CD14-positive monocyte (primary cell): ENCODE measurements around the gene SPATA17. TPM values are rescaled to one million over a fixed set of nuclear protein-coding genes. Genes with fewer than 3 reads are reported as not detected.

Experiments
- DNase-seq, 3 donors: peaks; one replicate each; pipeline ENCODE4 v3.0.0-alpha.2; 2011 to 2022
- H2AFZ ChIP-seq: 2 replicates; pipeline ENCODE4 v1.6.0; 2012; ENCODE audit warnings: mild to moderate bottlenecking, low read depth, low read length, inconsistent platforms; ENCODE audit not compliant: insufficient read depth, poor library complexity, severe bottlenecking
- H3K27ac ChIP-seq, 2 donors: 1 replicate in 1 of 2; 2 replicates in 1 of 2; pipeline ENCODE4 v1.5.1; 2012 to 2013; ENCODE audit warnings: low read length in 2 of 2, control low read depth in 1 of 2, inconsistent platforms in 1 of 2, low read depth in 1 of 2, mild to moderate bottlenecking in 1 of 2
- H3K27me3 ChIP-seq, 2 donors: one replicate each; pipeline versions ENCODE4 v1.6.0 to v1.6.1; 2011 to 2013; ENCODE audit warnings: low read length in 2 of 2; ENCODE audit not compliant: control insufficient read depth in 2 of 2, insufficient read depth in 2 of 2
- H3K36me3 ChIP-seq, 2 donors: replicated peaks in 1 of 2; 1 replicate in 1 of 2; 2 replicates in 1 of 2; pipeline versions ENCODE4 v1.5.1 to v1.6.1; 2012 to 2013; ENCODE audit warnings: low read length in 2 of 2, control low read depth in 1 of 2, inconsistent platforms in 1 of 2, mild to moderate bottlenecking in 1 of 2; ENCODE audit not compliant: insufficient read depth in 2 of 2, control insufficient read depth in 1 of 2
- H3K4me1 ChIP-seq, 2 donors: 1 replicate in 1 of 2; 2 replicates in 1 of 2; pipeline versions ENCODE4 v1.5.1 to v1.6.1; 2012 to 2013; ENCODE audit warnings: low read length in 2 of 2, control low read depth in 1 of 2, inconsistent platforms in 1 of 2, mild to moderate bottlenecking in 1 of 2, moderate library complexity in 1 of 2; ENCODE audit not compliant: insufficient read depth in 2 of 2, control insufficient read depth in 1 of 2
- H3K4me2 ChIP-seq: replicated peaks from 2 replicates; pipeline ENCODE3; 2012; ENCODE audit warnings: low read length, moderate library complexity, mild to moderate bottlenecking; ENCODE audit not compliant: poor library complexity, severe bottlenecking; ENCODE audit errors: extremely low read depth
- H3K4me3 ChIP-seq, 3 experiments: fragments of 200-600 bp in 1 of 3; sonication (generic) in 1 of 3; replicated peaks in 1 of 3; 1 replicate in 2 of 3; 2 replicates in 1 of 3; pipeline ENCODE4 v1.5.1; 2011 to 2013; ENCODE audit warnings: low read length in 3 of 3, mild to moderate bottlenecking in 3 of 3, control low read depth in 2 of 3, low read depth in 2 of 3, inconsistent platforms in 1 of 3, moderate library complexity in 1 of 3
- H3K79me2 ChIP-seq: 2 replicates; pipeline ENCODE4 v1.6.0; 2012; ENCODE audit warnings: mild to moderate bottlenecking, control low read depth, inconsistent platforms, low read length, moderate library complexity; ENCODE audit not compliant: insufficient read depth
- H3K9ac ChIP-seq: 2 replicates; pipeline ENCODE4 v1.6.0; 2017; ENCODE audit warnings: low read length, mild to moderate bottlenecking; ENCODE audit not compliant: insufficient read depth, poor library complexity, severe bottlenecking
- H3K9me3 ChIP-seq, 2 donors: replicated peaks in 1 of 2; 1 replicate in 1 of 2; 2 replicates in 1 of 2; pipeline versions ENCODE4 v1.5.1 to v1.6.1; 2012 to 2013; ENCODE audit warnings: low read length in 2 of 2, control low read depth in 1 of 2; ENCODE audit not compliant: control insufficient read depth in 1 of 2, insufficient read depth in 1 of 2
- H4K20me1 ChIP-seq: 2 replicates; pipeline ENCODE4 v1.6.0; 2012; ENCODE audit warnings: mild to moderate bottlenecking, low read length, control low read depth, moderate library complexity; ENCODE audit not compliant: insufficient read depth
- H3K27ac Mint-ChIP-seq, 7 donors: one replicate each; pipeline ENCODE4 v1.8.0; 2020; ENCODE audit warnings: mild to moderate bottlenecking in 7 of 7, mixed read lengths in 7 of 7, moderate library complexity in 6 of 7, inconsistent platforms in 2 of 7
- H3K27me3 Mint-ChIP-seq, 3 donors: one replicate each; pipeline ENCODE4 v1.8.0; 2021 to 2022; ENCODE audit warnings: low read depth in 3 of 3, mild to moderate bottlenecking in 3 of 3, mixed read lengths in 3 of 3, moderate library complexity in 3 of 3, inconsistent platforms in 1 of 3
- H3K36me3 Mint-ChIP-seq, 2 donors: one replicate each; pipeline ENCODE4 v1.8.0; 2020; ENCODE audit warnings: mixed read lengths in 2 of 2, inconsistent platforms in 1 of 2, mild to moderate bottlenecking in 1 of 2
- H3K4me1 Mint-ChIP-seq: one replicate; pipeline ENCODE4 v1.8.0; 2020; ENCODE audit warnings: mild to moderate bottlenecking, mixed read lengths
- H3K4me3 Mint-ChIP-seq, 2 donors: one replicate each; pipeline ENCODE4 v1.8.0; 2020; ENCODE audit warnings: mild to moderate bottlenecking in 2 of 2, mixed read lengths in 2 of 2, moderate library complexity in 1 of 2
- H3K9me3 Mint-ChIP-seq, 7 donors: one replicate each; pipeline ENCODE4 v1.8.0; 2020 to 2022; ENCODE audit warnings: mixed read lengths in 7 of 7, mild to moderate bottlenecking in 6 of 7, moderate library complexity in 6 of 7, inconsistent platforms in 2 of 7
- WGBS: methylation state at CpG from one replicate; pipeline ENCODE4 v1.1.5; 2013; ENCODE audit warnings: missing lambda C conversion rate; ENCODE audit not compliant: insufficient coverage; 5-methylcytosine and 5-hydroxymethylcytosine counted together
- intact Hi-C, 2 donors: fragments of 100-400 bp; cut with micrococcal nuclease; formaldehyde crosslinking; loops; one replicate each; pipeline versions ENCODE4 v1.15.0 to v1.15.1; 2023
- polyA plus RNA-seq, 3 donors: library from polyadenylated mRNA; depleted of rRNA in 1 of 3; unstranded in 2 of 3; stranded (reverse) in 1 of 3; fragments of 300-500 nt in 2 of 3; fragments of >200 nt in 1 of 3; fragmentation: Illumina TruSeq in 2 of 3; gene quantifications; 1 replicate in 2 of 3; 2 replicates in 1 of 3; pipeline ENCODE4 v1.2.3, GENCODE V29; 2012 to 2021
- TF ChIP-seq, protein P1 (sequence below): fragments of 200-600 bp; IDR thresholded peaks from one replicate; pipeline ENCODE4 v1.8.0; 2022; ENCODE audit warnings: antibody characterized with exemption, mild to moderate bottlenecking

SPATA17 gene
- polyA plus RNA-seq, 3 donors = 0.28 TPM; not detected in 2

DNA sequence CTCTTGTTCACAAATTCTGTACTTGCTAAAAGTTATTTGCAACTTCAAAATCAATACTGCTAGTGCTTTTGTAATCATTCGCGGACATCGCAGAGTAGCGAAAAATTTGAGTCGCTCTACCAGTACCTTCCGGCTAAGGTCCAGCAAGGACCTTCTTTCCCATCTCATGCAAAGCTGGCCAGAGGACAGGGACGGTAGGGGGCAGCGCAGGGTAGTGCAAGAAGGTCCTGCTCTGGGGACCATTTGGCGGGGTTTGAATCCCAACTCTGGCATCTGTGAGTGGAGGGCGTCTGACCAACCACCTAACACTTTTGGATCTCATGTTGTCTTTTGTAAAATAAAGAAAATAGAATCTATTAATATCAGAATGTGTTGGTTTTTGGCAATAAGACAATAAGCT lies 258.3 kb downstream of the SPATA17 start:
- Mint-ChIP-seq H3K4me1 (no peaks in the 10 kb centered on the region), H3K36me3 (no peaks in the 10 kb centered on the region), H3K27me3 (peaks cover 0 to 2% (median 0%) of the 10 kb centered on the region in 3 donors), H3K9me3 (peaks cover 0 to 5% (median 0%) of the 10 kb centered on the region in 7 donors), H3K27ac (no peak overlapping the region), H3K4me3 (no peak overlapping the region)
- Histone ChIP-seq H3K4me1 (no peaks in the 10 kb centered on the region), H3K4me2 (no peak overlapping the region), H3K79me2 (no peaks in the 10 kb centered on the region), H3K36me3 (no peaks in the 10 kb centered on the region), H3K9ac (no peak overlapping the region), H4K20me1 (no peaks in the 10 kb centered on the region), H3K27me3 (no peaks in the 10 kb centered on the region), H2AFZ (no peak overlapping the region), H3K27ac (no peak overlapping the region), H3K4me3 (no peak overlapping the region), H3K9me3 (peaks cover 0 to 3% of the 10 kb centered on the region in 2 donors)
- 91% methylated on average over 6 of the region's 10 CpGs for WGBS
- no peak for DNase-seq
- intact Hi-C loops = no loop called here
- TF ChIP-seq, protein P1, sequence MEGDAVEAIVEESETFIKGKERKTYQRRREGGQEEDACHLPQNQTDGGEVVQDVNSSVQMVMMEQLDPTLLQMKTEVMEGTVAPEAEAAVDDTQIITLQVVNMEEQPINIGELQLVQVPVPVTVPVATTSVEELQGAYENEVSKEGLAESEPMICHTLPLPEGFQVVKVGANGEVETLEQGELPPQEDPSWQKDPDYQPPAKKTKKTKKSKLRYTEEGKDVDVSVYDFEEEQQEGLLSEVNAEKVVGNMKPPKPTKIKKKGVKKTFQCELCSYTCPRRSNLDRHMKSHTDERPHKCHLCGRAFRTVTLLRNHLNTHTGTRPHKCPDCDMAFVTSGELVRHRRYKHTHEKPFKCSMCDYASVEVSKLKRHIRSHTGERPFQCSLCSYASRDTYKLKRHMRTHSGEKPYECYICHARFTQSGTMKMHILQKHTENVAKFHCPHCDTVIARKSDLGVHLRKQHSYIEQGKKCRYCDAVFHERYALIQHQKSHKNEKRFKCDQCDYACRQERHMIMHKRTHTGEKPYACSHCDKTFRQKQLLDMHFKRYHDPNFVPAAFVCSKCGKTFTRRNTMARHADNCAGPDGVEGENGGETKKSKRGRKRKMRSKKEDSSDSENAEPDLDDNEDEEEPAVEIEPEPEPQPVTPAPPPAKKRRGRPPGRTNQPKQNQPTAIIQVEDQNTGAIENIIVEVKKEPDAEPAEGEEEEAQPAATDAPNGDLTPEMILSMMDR = no peak

GRCh38 chr1:217891966-217892365 lies 260.8 kb downstream of the SPATA17 start:
- intact Hi-C loops = no loop called here
- DNase-seq = no peak
- Histone ChIP-seq H3K36me3 (no peaks in the 10 kb centered on the region), H3K4me2 (no peak overlapping the region), H4K20me1 (no peaks in the 10 kb centered on the region), H3K4me1 (no peaks in the 10 kb centered on the region), H3K4me3 (no peak overlapping the region), H3K9ac (no peak overlapping the region), H3K27ac (no peak overlapping the region), H3K9me3 (peaks cover 0 to 3% of the 10 kb centered on the region in 2 donors), H3K27me3 (no peaks in the 10 kb centered on the region), H2AFZ (no peak overlapping the region), H3K79me2 (no peaks in the 10 kb centered on the region)
- peaks cover 0 to 2% (median 0%) of the 10 kb centered on the region in 3 donors for H3K27me3 Mint-ChIP-seq
- no peak overlapping the region for H3K27ac Mint-ChIP-seq
- H3K4me1 Mint-ChIP-seq = no peaks in the 10 kb centered on the region
- peaks cover 0 to 9% (median 2%) of the 10 kb centered on the region in 7 donors for H3K9me3 Mint-ChIP-seq
- no peak overlapping the region for H3K4me3 Mint-ChIP-seq
- H3K36me3 Mint-ChIP-seq = no peaks in the 10 kb centered on the region
- TF ChIP-seq, protein P1 = no peak
- WGBS = no CpG with 5 or more reads among the region's 2 CpGs
